ENCODE measurements around the gene AKR1C1.
"Not testable (repeated sequence)": the region's sequence is repeated elsewhere in the genome, so short reads cannot be mapped to it uniquely, and the experiment has no call there.

Gene AKR1C1

DNA sequence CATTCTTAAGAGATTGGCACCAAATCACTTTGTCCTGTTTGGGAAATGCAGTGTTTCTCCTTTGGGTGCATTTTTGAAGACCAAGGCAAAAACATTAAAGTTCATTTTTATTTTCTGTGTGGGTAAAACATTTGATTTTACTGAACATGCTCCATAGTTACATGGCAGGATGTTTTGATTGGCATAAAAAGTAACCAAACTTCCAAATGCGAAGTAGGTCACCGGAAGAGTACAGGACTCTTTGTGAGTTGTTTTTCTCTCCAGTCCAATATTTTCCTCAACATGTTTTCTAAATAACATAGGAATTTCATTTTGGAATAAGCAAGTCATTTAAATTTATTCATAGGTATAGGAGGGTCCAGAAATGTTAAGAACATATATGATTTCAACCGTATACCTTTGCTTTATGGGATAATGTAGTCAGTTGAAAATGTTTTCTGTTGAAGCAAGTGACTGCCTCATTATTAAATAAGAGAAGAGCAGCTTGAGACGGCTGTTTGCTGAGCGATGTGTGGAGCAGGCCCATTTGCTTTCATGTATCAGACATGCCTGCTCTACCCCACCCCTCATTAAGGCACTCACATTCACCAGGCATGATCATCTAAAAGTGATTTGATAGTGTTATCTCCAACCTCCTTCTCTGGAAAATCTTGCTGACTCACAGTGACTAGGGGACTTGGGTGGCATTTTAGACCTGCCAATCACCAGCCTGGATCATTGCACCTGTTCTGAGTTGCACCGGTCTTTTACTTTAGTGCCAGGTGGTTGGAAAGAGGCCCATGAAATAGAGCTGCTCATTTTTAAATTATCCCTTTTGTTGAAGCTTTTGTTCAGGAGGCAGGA lies 56.8 kb downstream of the AKR1C1 start:
- DNase-seq = not testable (repeated sequence)

DNA sequence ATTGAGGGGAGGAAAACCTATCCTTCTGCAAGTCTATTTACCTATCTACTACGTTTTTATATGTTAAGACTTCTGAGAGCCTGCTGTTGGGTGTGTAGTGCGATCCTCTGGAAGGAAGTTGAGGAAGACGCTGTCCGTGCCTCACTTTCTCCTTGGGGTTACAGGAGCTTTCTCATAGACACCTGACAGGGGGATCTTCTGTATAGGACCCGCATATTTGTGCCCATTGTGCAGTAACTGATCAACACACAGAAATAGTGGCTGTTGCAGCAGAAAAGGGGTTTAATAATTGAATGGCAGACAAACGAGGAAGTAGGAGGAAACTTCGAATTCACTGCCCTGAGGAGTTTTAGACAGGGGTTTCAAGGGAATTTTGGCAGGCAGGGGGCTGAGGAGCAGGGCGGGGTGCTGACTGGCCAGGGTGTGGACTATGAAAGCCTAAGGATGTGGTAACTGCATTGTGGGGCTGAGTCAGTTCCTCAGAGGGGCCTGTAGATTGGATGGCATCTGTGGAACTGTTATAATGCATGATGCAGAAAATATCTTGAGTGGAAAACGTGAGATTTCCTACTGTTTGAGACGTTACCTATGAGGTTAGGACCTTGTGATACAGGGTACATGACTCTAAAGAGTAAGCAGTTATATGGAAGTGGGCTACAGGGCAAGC lies 58.5 kb downstream of the AKR1C1 start:
- not testable (repeated sequence) for DNase-seq

DNA sequence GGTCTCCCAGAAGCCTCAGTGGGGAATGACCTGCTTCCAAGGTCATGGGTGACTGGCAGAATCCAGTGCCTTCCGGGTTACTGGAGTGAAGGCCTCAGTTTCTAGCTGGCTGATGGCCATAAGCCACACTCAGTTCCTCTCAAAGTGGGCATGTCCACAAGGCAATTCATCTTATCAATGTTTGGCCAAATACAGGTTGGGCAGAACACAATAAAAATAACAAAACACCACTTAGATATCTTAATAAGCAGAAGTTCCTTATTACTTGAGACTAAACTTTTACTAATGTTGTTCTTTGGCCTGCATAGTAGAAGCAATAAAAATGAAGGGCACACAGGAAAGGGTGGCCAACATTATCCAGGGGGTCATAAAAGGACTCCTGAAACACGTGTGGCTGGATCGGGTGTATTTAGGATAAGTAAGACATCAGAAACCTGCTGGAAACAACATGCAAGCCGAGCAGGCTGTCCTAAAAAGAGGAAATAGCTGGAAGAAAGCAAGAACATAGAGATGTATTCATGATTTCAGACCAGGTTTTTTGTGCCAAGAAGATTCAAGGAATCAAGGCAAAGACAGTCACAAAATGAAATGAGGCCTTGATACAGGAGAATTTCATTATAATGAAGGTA lies 60.1 kb downstream of the AKR1C1 start:
- no peak for DNase-seq

DNA sequence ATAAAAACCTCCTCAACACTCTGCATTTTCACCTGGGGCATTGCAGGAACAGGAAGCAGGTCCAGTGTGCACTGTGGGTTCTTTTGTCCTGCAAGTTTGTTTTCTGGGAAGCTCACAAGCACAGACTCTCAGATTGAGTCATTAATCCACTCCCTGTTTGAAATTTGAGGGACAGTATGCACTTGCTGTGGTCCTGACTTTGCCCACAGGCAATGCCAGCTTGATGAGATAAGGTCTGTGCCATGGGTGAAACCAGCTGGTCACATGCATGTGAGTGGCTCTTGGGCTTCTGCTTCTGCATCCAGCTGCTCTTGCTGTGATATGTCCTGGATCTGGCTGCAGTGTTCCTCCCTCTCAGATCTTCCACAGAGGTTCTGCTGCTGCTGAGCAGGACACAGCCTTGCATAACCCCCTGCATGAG lies 62.3 kb downstream of the AKR1C1 start:
- not testable (repeated sequence) for DNase-seq

DNA sequence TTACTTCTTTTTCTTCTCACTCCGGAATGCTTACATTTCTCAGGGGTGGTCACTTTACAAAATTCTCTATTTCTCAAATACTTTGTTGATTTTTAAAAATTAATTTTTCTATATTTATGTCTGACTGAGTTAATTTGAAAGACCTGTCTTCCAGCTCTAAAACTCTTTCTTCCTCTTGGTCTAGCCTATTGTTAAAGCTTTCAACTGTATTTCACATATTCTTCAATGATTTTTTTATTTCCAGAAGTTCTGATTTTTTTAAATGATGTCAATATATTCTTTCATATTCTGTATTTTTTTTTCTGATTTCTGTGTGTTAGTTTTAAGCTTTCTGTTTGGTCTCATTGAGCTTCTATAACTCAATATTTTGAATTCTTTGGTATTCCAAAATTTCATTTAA lies 67.8 kb downstream of the AKR1C1 start:
- DNase-seq = no peak

DNA sequence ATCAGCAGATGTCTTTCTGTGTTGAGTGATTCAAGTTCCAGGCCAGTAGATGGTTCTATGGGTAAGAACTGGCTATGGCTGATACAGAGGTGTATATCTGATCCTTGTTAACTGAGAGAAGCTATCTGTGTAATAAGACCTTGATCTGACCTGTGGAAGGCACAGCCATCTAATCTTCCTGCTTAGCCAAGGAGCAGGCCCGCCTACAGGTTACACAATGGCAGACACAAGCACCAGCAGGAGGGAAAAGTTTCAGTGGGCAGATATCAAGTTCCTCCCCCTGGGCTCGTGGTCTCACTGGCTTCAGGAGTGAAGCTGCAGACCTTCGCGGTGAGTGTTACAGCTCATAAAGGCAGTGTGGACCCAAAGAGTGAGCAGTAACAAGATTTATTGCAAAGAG lies 68.4 kb downstream of the AKR1C1 start:
- not testable (repeated sequence) for DNase-seq

DNA sequence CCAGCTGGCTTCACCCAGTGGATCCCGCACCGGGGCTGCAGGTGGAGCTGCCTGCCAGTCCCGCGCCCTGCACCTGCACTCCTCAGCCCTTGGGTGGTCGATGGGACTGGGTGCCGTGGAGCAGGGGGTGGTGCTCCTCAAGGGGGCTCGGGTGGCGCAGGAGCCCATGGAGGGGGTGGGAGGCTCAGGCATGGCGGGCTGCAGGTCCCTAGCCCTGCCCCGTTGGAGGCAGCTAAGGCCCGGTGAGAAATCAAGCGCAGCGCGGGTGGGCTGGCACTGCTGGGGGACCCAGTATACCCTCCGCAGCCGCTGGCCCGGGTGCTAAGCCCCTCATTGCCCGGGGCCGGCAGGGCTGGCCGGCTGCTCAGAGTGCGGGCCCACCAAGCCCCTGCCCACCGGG lies 69.2 kb downstream of the AKR1C1 start:
- DNase-seq = not testable (repeated sequence)
